GM12864 (cell line): ENCODE measurements around the gene BTG3.

ENCODE experiments used
- DNase-seq: peaks from one replicate; pipeline ENCODE4 v3.0.0-alpha.2; 2011; ENCODE audit warnings: low read depth
- H3K4me3 ChIP-seq: 2 replicates; pipeline ENCODE4 v1.5.1; 2011; ENCODE audit warnings: mild to moderate bottlenecking, low read depth, low read length, control low read depth
- CTCF ChIP-seq: IDR thresholded peaks from 2 replicates; pipeline ENCODE4 v1.5.1; 2011; ENCODE audit warnings: low read depth, mild to moderate bottlenecking, moderate library complexity, low read length, control low read depth, inconsistent platforms; ENCODE audit errors: missing control alignments

The BTG3 gene

GRCh38 chr21:17554679-17555465, 57.8 kb downstream of the BTG3 start:
- no peak for DNase-seq
- peak; percentile 18 for TF ChIP-seq CTCF
- no peak overlapping the region for H3K4me3 ChIP-seq

- no peak for DNase-seq
- no peak for TF ChIP-seq CTCF
- no peak overlapping the region for H3K4me3 ChIP-seq
Measured at GRCh38 chr21:17554120-17554519, 58.6 kb downstream of the BTG3 start.

- no peak for TF ChIP-seq CTCF
- no peak overlapping the region for H3K4me3 ChIP-seq
Measured at GRCh38 chr21:17552410-17552809, 60.3 kb downstream of the BTG3 start.

GRCh38 chr21:17550671-17551308, 61.9 kb downstream of the BTG3 start:
- H3K4me3 ChIP-seq: no peak overlapping the region
- TF ChIP-seq CTCF: no peak
- no peak for DNase-seq

More at GRCh38 chr21:17552410-17552809, 60.3 kb downstream of the BTG3 start:
- DNase-seq: no peak

GRCh38 chr21:17548262-17548661, 64.4 kb downstream of the BTG3 start:
- H3K4me3 ChIP-seq: no peak overlapping the region
- TF ChIP-seq CTCF: no peak
- no peak for DNase-seq

- TF ChIP-seq CTCF: no peak
- DNase-seq: no peak
- H3K4me3 ChIP-seq: no peak overlapping the region
Measured at GRCh38 chr21:17545007-17545406, 67.7 kb downstream of the BTG3 start.
